Loucy (cell line): ENCODE results near the gene PDZD7.
A peak's percentile ranks its signal among the peaks of the same experiment; 100 is the strongest.

Experiments
- CTCF ChIP-seq: fragments of 200-600 bp; sonication (generic); conservative IDR thresholded peaks from 2 replicates; pipeline ENCODE4 v1.5.1; 2014; ENCODE audit warnings: mild to moderate bottlenecking, antibody characterized with exemption, low read length
- EZH2phosphoT487 ChIP-seq: fragments of 200-600 bp; IDR thresholded peaks from 2 replicates; pipeline ENCODE4 v1.6.1; 2018; ENCODE audit warnings: antibody characterized with exemption, mild to moderate bottlenecking, moderate library complexity, borderline replicate concordance

GRCh38 chr10:100997360-100998182, 33.4 kb downstream of the PDZD7 start:
- peak; percentile 82 for TF ChIP-seq CTCF
- TF ChIP-seq EZH2phosphoT487: no peak
